Neural cell (in vitro differentiated cells): ENCODE data around the gene RSAD1.

Experiments used
- CTCF ChIP-seq: fragments of 450-650 bp; IDR thresholded peaks from 2 replicates; pipeline ENCODE4 v1.5.1; 2014; ENCODE audit warnings: antibody characterized with exemption, mild to moderate bottlenecking, moderate library complexity; ENCODE audit not compliant: poor library complexity, severe bottlenecking
- POLR2AphosphoS5 ChIP-seq: IDR thresholded peaks from 2 replicates; pipeline ENCODE4 v1.6.1; 2012

- TF ChIP-seq POLR2AphosphoS5, result no peak
- TF ChIP-seq CTCF, result no peak
Observed at GRCh38 chr17:50534979-50535326, 56.3 kb downstream of the RSAD1 start.
